Heart left ventricle (tissue), 16 donors: ENCODE data around the gene LACRT. TPM values are rescaled to one million over a fixed set of nuclear protein-coding genes. Genes with fewer than 3 reads are reported as not detected.

Source experiments
- ATAC-seq, 4 donors: fragments of 200-7000 bp; cut with Tn5 transposase; one replicate each; pipeline ENCODE4 v1.9.1; 2020 to 2022; ENCODE audit warnings: moderate library complexity in 4 of 4, mild to moderate bottlenecking in 3 of 4, moderate number of reproducible peaks in 1 of 4
- DNase-seq, 5 donors: peaks; one replicate each; pipeline ENCODE4 v3.0.0-alpha.2; 2020
- H3K27ac ChIP-seq, 12 donors: fragments of 200-600 bp; sonication (generic) in 4 of 12; one replicate each; pipeline versions ENCODE4 v1.5.0 to v1.8.0; 2016 to 2022; ENCODE audit warnings: mild to moderate bottlenecking in 2 of 12
- H3K27me3 ChIP-seq, 9 donors: fragments of 200-600 bp; sonication (generic) in 2 of 9; one replicate each; pipeline versions ENCODE4 v1.5.1 to v1.8.0; 2016 to 2022; ENCODE audit warnings: mild to moderate bottlenecking in 3 of 9
- H3K36me3 ChIP-seq, 9 donors: fragments of 200-600 bp; sonication (generic) in 2 of 9; one replicate each; pipeline versions ENCODE4 v1.5.0 to v1.8.0; 2018 to 2022; ENCODE audit warnings: mild to moderate bottlenecking in 2 of 9
- H3K4me1 ChIP-seq, 12 donors: fragments of 200-600 bp; sonication (generic) in 4 of 12; one replicate each; pipeline versions ENCODE4 v1.5.0 to v1.8.0; 2016 to 2022; ENCODE audit warnings: mild to moderate bottlenecking in 3 of 12
- H3K4me3 ChIP-seq, 12 donors: fragments of 200-600 bp; sonication (generic) in 4 of 12; one replicate each; pipeline versions ENCODE4 v1.5.0 to v1.8.0; 2017 to 2022; ENCODE audit warnings: mild to moderate bottlenecking in 9 of 12, moderate library complexity in 4 of 12
- H3K9me3 ChIP-seq, 12 donors: fragments of 200-600 bp; sonication (generic) in 4 of 12; one replicate each; pipeline versions ENCODE4 v1.5.0 to v1.8.0; 2016 to 2022; ENCODE audit warnings: mild to moderate bottlenecking in 1 of 12
- CTCF ChIP-seq, 12 donors: fragments of 200-600 bp; sonication (generic) in 4 of 12; IDR thresholded peaks; one replicate each; pipeline versions ENCODE4 v1.5.0 to v1.8.0; 2018 to 2022; ENCODE audit warnings: antibody characterized with exemption in 12 of 12, mild to moderate bottlenecking in 5 of 12
- POLR2A ChIP-seq, 2 donors: fragments of 450-650 bp; IDR thresholded peaks; one replicate each; pipeline ENCODE4 v1.6.1; 2017; ENCODE audit warnings: antibody characterized with exemption in 2 of 2, mild to moderate bottlenecking in 2 of 2, moderate library complexity in 2 of 2
- WGBS, 4 donors: extraction: QIAGEN DNeasy Blood & Tissue Kit in 2 of 4; methylation state at CpG; one replicate each; pipeline versions ENCODE4 v1.1.5 to v1.1.7; 2013 to 2018; 5-methylcytosine and 5-hydroxymethylcytosine counted together
- intact Hi-C, 10 donors: fragments of 100-400 bp; cut with DNase I; formaldehyde crosslinking; loops; one replicate each; pipeline versions ENCODE4 v1.11.1 to v1.14.2; 2022
- polyA plus RNA-seq, 2 donors: library from polyadenylated mRNA; stranded (reverse); fragments of 200-250 nt; gene quantifications; one replicate each; pipeline ENCODE4 v1.2.3, GENCODE V29; 2013
- total RNA-seq, 9 donors: library from RNA; depleted of rRNA in 2 of 9; stranded (reverse); fragments of >200 nt in 2 of 9; fragmentation: NEBNext Ultra II Directional in 3 of 9; extraction: Animal tissue kit (Norgen Biotek cat#: 25700) in 3 of 9; gene quantifications; one replicate each; pipeline versions ENCODE4 v1.1.0 to v1.2.4, GENCODE V29; 2016 to 2023
- donor health status: ischemic (EF 13 %, LVEDD 7.1; RV severe dilation, severe dysfunction).
- donor health status: healthy with polysubstance abuse.
- donor health status: DM: no; HTN: yes; CAD: no.
- donor health status: DM: no; HTN: no; CAD: no.
- donor health status: ischemic (EF 25% LVEDD 6.9; RV normal size, moderate dysfunction).
- donor health status: ischemic (EF 25% LVEDD 5.7; RV mildly dilated, moderate dysfunction).
- donor health status: healthy.
- donor health status: DM: yes; HTN: yes; CAD: no.
- donor health status: ischemic (EF 35%, LVEDD 5.7; RV mildly dilated, moderate dysfunction).
- donor health status: nonischemic (EF 11% LVEDD 7.7; RV severe dilation, severe dysfunction).
- donor health status: DM: yes; HTN: yes; CAD: no.
- donor health status: PGD.
- donor health status: ischemic (EF 29% LVEDD 5.4; RV normal size, mild dysfunction).
- donor health status: nonischemic (EF 23%, LVEDD 6.1; RV moderate dilation, normal function).

LACRT gene
- total and polyA plus RNA-seq, 11 donors, result not detected

GRCh38 chr12:54585243-54585642 is 49.5 kb downstream of the LACRT start:
- H3K27me3 ChIP-seq, result peaks cover 0 to 35% (median 14%) of the 10 kb centered on the region in 9 donors
- H3K9me3 ChIP-seq, result no peaks in the 10 kb centered on the region
- no peak overlapping the region for H3K4me3 ChIP-seq
- ATAC-seq, result no peak
- no peak for DNase-seq
- no peak overlapping the region for H3K27ac ChIP-seq
- intact Hi-C loops, result no loop called here
- no peak for TF ChIP-seq POLR2A (IDR thresholded peaks at IDR 0.05)
- no peaks in the 10 kb centered on the region for H3K36me3 ChIP-seq
- peaks cover 0 to 25% (median 9%) of the 10 kb centered on the region in 12 donors for H3K4me1 ChIP-seq
- 84 to 96% (median 89%) methylated on average over 2 of the region's 2 CpGs for WGBS, 4 donors

GRCh38 chr12:54584128-54584527 is 50.6 kb downstream of the LACRT start:
- ATAC-seq (no peak), DNase-seq (no peak)
- peaks cover 0 to 26% (median 12%) of the 10 kb centered on the region in 9 donors for H3K27me3 ChIP-seq
- no peak overlapping the region for H3K27ac ChIP-seq
- TF ChIP-seq POLR2A (IDR thresholded peaks at IDR 0.05), result no peak
- no peaks in the 10 kb centered on the region for H3K36me3 ChIP-seq
- no peak overlapping the region for H3K4me3 ChIP-seq
- intact Hi-C loops, result loop anchor here in 1 of 10 donors (5.0 kb wide), 1 partner anchor 373 kb away; no protein-coding TSS in a partner anchor
- H3K9me3 ChIP-seq, result no peaks in the 10 kb centered on the region
- 70 to 75% (median 72%) methylated on average over 9 of the region's 9 CpGs for WGBS, 4 donors
- H3K4me1 ChIP-seq, result peaks cover 0 to 26% (median 7%) of the 10 kb centered on the region in 12 donors

- no peak for TF ChIP-seq POLR2A (IDR thresholded peaks at IDR 0.05)
- no peak for TF ChIP-seq CTCF (IDR thresholded peaks at IDR 0.05)
- no peak for ATAC-seq
- Histone ChIP-seq H3K9me3 (no peaks in the 10 kb centered on the region), H3K36me3 (no peaks in the 10 kb centered on the region), H3K4me3 (no peak overlapping the region), H3K4me1 (peaks cover 0 to 22% (median 5%) of the 10 kb centered on the region in 12 donors), H3K27me3 (peaks cover 0 to 22% (median 8%) of the 10 kb centered on the region in 9 donors), H3K27ac (no peak overlapping the region)
- intact Hi-C loops, result loop anchor here in 1 of 10 donors (5.0 kb wide), 1 partner anchor 374 kb away; no protein-coding TSS in a partner anchor
- no peak for DNase-seq
- 54 to 64% (median 59%) methylated on average over 4 of the region's 4 CpGs for WGBS, 4 donors
Measured at GRCh38 chr12:54583726-54584125, 51.0 kb downstream of the LACRT start.

GRCh38 chr12:54581412-54581811 is 53.3 kb downstream of the LACRT start:
- DNase-seq (no peak), ATAC-seq (no peak)
- peaks cover 0 to 9% (median 0%) of the 10 kb centered on the region in 12 donors for H3K4me1 ChIP-seq
- no peak overlapping the region for H3K27ac ChIP-seq
- no peaks in the 10 kb centered on the region for H3K9me3 ChIP-seq
- no peak for TF ChIP-seq POLR2A (IDR thresholded peaks at IDR 0.05)
- no peak for TF ChIP-seq CTCF (IDR thresholded peaks at IDR 0.05)
- no peaks in the 10 kb centered on the region for H3K27me3 ChIP-seq
- peaks cover 0 to 3% (median 0%) of the 10 kb centered on the region in 9 donors for H3K36me3 ChIP-seq
- no peak overlapping the region for H3K4me3 ChIP-seq
- 83 to 89% (median 87%) methylated on average over 6 of the region's 6 CpGs for WGBS, 4 donors
- intact Hi-C loops, result loop anchor here in 1 of 10 donors (2.0 to 5.0 kb wide), 2 partner anchors 21 to 376 kb away; no protein-coding TSS in a partner anchor

Other genes starting within 250 kb of the LACRT start
- 100 to 1,000 TPM in 2 of 9 donors, 10 to 100 TPM in 7; 41.6 to 128 (median 55.0) TPM for gene ITGA5, start 215.6 kb downstream of the LACRT start, total RNA-seq
- gene ITGA5, start 215.6 kb downstream of the LACRT start, polyA plus RNA-seq, result 100 to 1,000 TPM in 1 of 2 donors, 10 to 100 TPM in 1; 33.2 to 301 TPM
- 1 to 10 TPM in 1 of 9 donors, not detected in 8; 1.2 TPM for gene GTSF1, start 161.3 kb downstream of the LACRT start, total RNA-seq
- gene GTSF1, start 161.3 kb downstream of the LACRT start, polyA plus RNA-seq, result under 1 TPM in 1 of 2 donors, not detected in 1; 0.39 TPM
- 10 to 100 TPM in 2 of 9 donors, 1 to 10 TPM in 7; 2.4 to 66.3 (median 5.4) TPM for gene NCKAP1L, start 137.1 kb downstream of the LACRT start, total RNA-seq
- gene NCKAP1L, start 137.1 kb downstream of the LACRT start, polyA plus RNA-seq, result 1 to 10 TPM in 1 of 2 donors, under 1 TPM in 1; 0.88 to 2.1 TPM
- 1 to 10 TPM; 1.4 to 8.8 (median 3.5) TPM for gene PDE1B, start 85.3 kb downstream of the LACRT start, total RNA-seq
- gene PDE1B, start 85.3 kb downstream of the LACRT start, polyA plus RNA-seq, result 1 to 10 TPM; 2.3 to 5.2 TPM
- 100 to 1,000 TPM in 2 of 9 donors, 10 to 100 TPM in 7; 46.7 to 162 (median 60.9) TPM for gene PPP1R1A, start 46.2 kb downstream of the LACRT start, total RNA-seq
- gene PPP1R1A, start 46.2 kb downstream of the LACRT start, polyA plus RNA-seq, result 100 to 1,000 TPM in 1 of 2 donors, 10 to 100 TPM in 1; 25.5 to 181 TPM
- not detected for gene DCD, start 13.5 kb upstream of the LACRT start, total RNA-seq
- not detected for gene DCD, start 13.5 kb upstream of the LACRT start, polyA plus RNA-seq
- not detected for gene MUCL1, start 219.6 kb upstream of the LACRT start, total RNA-seq
- not detected for gene MUCL1, start 219.6 kb upstream of the LACRT start, polyA plus RNA-seq